Mammary epithelial cell (primary cell): ENCODE results near the gene MYO16.

Experiments used
- CTCF ChIP-seq, 2 donors: IDR thresholded peaks in 1 of 2; conservative IDR thresholded peaks in 1 of 2; 2 replicates each; pipeline ENCODE4 v1.5.1; 2011 to 2012; ENCODE audit warnings: inconsistent platforms in 2 of 2, low read length in 2 of 2, mild to moderate bottlenecking in 2 of 2, control low read depth in 1 of 2, low read depth in 1 of 2; ENCODE audit not compliant: insufficient read depth in 1 of 2; ENCODE audit errors: extremely low read depth in 1 of 2
- EZH2 ChIP-seq: IDR thresholded peaks from 2 replicates; pipeline ENCODE4 v1.6.1; 2012; ENCODE audit warnings: low read length, inconsistent platforms, borderline replicate concordance

DNA sequence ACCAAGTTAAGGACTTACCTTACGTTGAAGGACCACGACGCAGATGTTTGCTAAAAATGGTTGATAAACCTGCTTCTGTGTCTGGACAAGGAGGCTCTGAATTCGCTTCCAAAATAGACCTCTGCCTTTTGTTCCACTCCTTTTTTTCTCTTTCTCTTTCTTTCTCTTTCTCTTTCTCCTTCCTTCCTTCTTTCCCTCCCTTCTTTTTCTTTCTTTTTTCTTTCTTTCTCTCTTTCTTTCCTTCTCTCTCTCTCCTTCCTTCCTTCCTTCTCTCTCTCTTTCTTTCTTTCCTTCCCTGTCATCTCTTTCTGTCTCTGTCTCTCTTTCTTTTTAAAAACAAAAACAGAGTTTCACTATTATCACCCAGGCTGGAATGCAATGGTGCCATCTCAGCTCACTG, 290.7 kb downstream of the MYO16 start:
- TF ChIP-seq CTCF (conservative IDR thresholded peaks at IDR 0.05 in 1 of 2, IDR thresholded peaks at IDR 0.05 in 1 of 2; ENCODE audit: extremely low read depth in 1 of 2, insufficient read depth in 1 of 2, low read depth in 1 of 2, low read length in 2 of 2) (no peak), EZH2 (no peak)
